Stomach (tissue), 4 donors: Measurements from ENCODE around the gene CGN.

Experiments
- CTCF ChIP-seq, 7 experiments: fragments of 450-650 bp in 4 of 7; fragments of 200-600 bp in 3 of 7; sonication (generic) in 3 of 7; IDR thresholded peaks; one replicate each; pipeline ENCODE4 v1.5.1; 2016 to 2019; ENCODE audit warnings: antibody characterized with exemption in 7 of 7, control low read depth in 2 of 7, mild to moderate bottlenecking in 1 of 7
- EP300 ChIP-seq: sonication (generic); formaldehyde crosslinking; IDR thresholded peaks from one replicate; pipeline ENCODE4 v1.6.1; 2017; ENCODE audit warnings: antibody characterized with exemption
- POLR2A ChIP-seq, 4 donors: fragments of 450-650 bp; IDR thresholded peaks; one replicate each; pipeline ENCODE4 v1.6.1; 2016; ENCODE audit warnings: antibody characterized with exemption in 4 of 4, control low read depth in 2 of 4, mild to moderate bottlenecking in 1 of 4, moderate library complexity in 1 of 4
- POLR2AphosphoS5 ChIP-seq, 3 donors: sonication (generic); formaldehyde crosslinking; IDR thresholded peaks; one replicate each; pipeline ENCODE4 v1.6.1; 2016; ENCODE audit warnings: antibody characterized with exemption in 3 of 3

GRCh38 chr1:151547900-151548230 is 36.7 kb downstream of the CGN start:
- TF ChIP-seq CTCF (IDR thresholded peaks at IDR 0.05) (no peak), EP300 (no peak), POLR2A (IDR thresholded peaks at IDR 0.05) (no peak), POLR2AphosphoS5 (IDR thresholded peaks at IDR 0.05) (no peak)
